HG02763 (cell line): ENCODE results near the gene ALK.

Source experiments
- ATAC-seq: cut with Tn5 transposase; IDR thresholded peaks from one replicate; pipeline ENCODE4 v1.9.1; 2021; ENCODE audit warnings: mild to moderate bottlenecking, moderate library complexity; ENCODE audit not compliant: unreplicated experiment

Gene ALK

DNA sequence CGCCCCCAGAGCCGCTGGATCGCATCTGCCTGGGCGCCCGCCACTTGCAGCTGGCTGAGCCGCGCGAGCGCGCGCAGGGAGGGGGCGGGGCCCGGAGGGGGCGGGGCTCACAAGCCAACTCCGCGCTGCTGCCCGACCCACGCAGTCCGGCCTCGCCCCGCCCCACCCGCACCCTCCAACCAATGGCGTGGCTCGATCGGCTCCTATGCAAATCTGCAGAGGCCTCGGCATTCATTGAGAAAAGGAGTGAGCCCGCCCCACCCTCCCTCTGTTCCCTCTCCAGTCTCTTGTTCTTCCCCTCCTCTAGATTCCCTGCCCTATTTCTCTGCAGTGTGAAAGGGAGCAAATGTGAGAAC lies at the start of gene ALK:
ALK (minus strand) TSS at position 27 of the 356 bp plus-strand sequence. CDS start 927 bp downstream, outside the sequence.
- no peak for ATAC-seq

DNA sequence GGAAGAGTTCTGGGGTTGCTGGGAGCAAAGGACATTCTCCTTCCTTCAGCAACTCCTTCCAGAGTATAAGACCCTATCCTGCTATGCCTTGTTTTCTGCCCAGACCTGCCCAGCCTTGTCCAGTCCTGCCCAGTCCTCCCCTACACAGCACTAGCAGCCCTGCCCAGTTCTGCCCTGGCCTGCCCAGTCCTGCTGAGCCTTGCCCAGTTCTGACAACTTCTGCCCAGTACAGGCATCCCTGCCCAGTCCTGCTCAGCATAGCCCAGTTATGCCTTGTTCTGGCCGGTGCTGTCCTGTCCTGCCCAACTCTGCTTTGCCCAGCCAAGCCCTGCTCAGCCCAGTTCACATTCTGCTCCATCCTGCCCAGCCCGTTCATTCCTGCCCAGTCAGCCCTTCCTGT lies 44.9 kb upstream of the ALK start:
- ATAC-seq = no peak

DNA sequence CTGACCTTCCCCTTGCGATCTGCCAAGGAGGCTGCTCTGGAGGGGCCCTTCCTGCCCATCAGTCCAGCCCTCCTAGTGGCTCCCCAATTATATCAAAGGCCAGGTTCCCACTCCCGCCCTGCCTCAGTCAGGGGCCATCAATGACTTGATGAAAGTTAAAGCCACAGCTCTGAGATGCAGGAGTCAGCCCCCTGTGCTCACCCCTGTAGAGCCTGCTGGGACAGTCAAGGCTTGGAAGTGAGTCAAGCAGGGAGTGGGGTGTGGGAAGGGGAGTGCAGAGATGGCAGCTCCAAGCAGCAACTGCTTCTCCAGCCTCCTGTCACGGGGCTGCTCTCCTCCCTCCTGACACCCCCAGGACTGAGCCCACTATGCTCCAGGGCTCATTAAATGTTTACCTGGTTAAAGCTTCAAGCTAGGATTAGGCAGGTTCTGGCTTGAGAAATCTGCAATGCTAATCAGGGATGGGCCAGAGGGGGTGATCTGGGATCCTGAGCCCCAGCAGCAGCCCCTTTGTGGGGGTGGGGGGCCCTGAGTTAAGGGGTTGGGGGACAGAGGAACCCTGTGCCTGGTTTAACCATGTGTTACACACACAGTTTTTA lies 42.7 kb upstream of the ALK start:
- ATAC-seq = no peak

DNA sequence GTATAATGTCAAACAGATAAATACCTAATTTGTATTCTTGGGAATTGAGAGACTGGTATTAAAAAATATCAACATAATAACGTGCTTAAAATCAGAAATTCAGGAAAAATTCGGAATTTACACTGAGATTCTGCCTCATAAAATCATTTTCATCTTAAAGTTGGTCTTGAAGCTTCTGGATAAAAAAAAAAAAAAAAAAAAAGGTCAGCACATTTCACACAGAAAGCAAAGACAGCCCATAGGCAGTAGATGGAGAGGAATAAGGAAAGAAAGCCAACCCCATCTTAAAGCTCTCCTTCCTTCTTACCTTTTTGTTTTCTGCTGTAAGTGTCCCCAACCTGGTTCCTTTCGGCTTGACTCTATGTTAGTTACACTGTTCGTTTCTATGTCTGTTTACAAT lies 41.5 kb upstream of the ALK start:
- no peak for ATAC-seq

DNA sequence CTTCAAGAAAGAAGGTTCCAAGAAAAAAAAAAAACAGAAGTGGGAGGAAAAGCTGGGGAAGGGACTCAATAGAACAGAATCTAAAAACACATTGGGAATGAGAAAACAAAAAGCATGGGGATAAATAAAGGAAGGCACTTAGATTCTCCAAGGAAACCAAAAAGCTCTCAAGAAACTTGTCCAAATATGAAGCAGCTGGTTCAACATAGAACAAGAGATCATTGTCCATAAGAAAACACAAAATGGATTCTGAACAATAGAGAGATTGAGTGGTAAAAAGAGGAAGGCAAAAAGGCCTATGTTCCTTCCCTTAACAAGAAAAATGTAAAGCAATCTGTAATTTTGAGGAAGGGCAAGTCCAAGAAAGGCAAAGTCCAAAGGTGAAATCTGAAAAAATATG lies 32.9 kb upstream of the ALK start:
- no peak for ATAC-seq

DNA sequence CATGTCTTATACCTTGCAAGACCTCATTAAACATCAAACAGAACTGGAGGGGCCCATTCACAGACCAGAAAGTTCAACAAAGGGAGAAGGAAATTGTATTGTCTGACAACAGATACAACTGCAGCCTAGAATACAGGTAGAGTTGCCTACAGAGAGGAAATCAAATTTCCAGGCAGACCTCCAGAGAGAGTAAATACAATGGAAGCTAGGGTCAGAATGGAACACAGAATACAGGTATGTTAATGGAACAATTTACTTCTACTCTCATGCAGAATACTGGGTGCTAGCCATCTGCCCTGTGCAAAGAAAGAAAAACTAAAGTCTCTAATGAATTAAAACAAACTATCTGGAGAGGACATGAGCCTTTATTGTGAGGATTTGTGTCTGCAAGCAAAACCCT lies 31.6 kb upstream of the ALK start:
- no peak for ATAC-seq

DNA sequence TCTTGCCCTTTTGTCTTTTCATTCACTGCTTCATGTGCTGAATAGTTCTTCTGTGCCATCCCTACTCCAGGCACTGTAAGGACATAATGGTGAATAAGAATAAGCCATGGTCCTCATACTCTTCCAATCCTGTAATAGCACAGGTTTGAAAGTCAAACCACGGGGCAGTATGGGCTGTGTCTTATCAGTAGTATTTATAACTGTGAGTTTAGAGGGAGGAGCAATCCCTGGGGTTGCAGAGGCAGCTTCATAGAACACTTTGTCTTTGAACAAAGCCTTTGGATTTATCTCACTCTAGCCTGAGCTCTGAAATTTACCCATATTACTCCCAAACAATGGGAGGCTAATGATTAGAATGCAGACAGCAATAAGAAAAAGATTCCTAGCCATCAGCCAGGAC lies 30.2 kb upstream of the ALK start:
- ATAC-seq = no peak

DNA sequence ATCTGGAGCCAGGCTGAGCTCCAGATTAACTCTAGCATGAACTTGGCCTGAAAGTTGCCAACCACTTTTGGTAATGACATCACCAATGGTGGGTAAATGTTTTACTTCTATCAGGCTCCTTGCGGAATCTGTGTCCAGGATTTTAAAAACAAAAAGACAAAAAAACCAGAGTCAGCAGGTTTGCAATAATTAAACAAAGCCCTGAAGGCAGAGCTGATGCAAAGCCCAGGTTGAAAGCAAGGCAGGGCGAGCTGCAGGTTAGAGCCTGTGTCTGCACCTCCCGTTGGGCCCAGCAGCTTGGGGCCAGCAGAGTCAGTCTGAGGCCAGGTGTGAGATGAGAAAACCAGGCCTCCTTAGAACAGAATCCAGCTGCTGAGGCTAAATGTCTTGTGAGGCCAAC lies 29.1 kb upstream of the ALK start:
- no peak for ATAC-seq

DNA sequence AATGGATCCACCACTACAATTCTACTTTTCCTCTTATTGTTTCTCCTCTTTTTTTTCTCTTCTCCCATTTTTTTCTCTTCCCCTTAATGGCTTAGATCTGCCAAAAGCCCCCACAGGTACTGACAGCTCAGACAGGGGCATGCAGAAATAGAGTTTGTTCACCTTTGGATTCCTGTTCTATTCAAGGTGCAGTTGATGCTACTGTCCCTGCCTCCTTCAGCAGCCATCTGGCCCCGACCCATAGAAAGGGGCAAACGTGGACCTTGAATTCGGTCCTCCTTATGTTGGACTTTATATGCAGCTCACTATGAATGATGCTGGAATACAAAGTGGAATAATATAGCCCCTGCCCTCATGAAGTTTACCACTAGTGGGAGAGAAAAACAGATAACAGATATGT lies 27.7 kb upstream of the ALK start:
- no peak for ATAC-seq

DNA sequence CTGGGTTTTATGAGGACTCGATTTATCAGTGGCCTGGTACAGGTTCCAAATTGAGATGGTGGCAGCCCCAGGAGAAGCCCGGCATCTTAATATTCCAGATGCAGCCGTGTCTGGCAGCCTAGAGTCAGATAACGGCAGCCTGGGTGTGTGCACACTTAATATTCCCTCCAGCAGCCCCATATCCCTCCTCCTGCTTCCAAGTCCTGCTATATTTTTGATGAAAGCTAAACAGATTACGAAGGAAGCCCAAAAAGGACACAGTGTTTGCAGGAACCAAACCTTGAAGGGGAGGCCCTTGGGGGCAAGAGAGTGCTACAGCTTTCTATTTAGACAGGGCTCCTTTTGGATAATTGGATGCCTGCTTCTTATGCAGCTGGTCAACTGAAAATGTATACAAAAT lies 25.1 kb upstream of the ALK start:
- no peak for ATAC-seq

DNA sequence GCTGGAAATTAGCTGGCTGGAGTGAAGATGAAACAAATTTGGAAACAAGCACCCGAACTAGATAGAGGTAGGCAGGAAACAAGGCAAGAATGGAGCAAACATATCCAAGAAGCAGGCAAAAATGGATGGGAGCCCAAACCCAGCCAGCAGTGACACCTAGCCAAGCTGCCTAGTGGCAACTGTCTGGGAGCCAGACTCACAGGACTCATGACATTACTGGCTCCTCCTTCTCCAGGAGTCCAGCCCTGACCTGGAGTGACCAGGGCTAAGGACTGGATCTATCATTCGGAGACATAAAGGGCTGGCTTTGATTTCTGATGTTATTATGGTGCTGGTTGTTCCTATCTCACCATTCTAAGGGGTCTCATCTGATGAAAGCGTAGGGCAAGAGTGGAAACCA lies 21.3 kb upstream of the ALK start:
- no peak for ATAC-seq

DNA sequence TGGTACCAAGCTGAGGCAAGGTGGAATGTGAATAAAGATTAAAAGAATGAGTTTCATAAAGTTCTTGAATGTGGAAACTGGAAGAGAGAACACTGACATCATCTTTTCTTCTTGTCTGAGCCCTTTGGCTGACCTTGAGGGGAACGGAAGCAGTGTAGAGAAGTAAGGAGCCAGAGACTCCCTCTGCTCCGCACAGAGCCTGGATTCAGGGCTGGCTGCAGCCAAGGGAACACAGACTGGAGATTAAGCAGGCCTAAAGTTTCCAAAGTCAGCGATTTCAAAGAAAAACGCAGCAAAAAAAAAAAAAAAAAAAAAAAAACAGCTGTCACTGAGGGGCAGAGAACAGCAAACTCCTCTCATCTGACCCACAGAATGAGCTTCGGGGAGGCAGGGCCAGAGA lies 19.3 kb upstream of the ALK start:
- ATAC-seq = no peak

DNA sequence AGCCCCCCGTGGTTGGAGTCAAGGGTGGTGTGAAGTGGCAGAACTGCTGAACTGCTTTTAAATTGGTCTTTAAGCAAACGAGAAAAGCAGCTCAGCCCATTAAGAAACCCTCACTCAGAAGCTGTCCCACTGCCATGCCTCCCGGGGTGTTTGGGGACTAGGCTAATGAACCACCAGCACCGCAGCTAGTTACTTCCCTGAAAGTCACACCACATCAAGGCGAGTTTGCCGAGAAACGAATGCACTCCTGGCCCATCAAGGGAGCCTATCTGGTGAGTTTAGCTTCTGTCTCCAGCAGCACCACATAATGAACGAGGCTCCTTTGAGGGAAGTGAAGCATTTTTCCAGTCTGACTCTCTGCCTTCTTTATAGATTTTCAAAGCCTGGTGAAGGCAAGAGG lies 14.6 kb upstream of the ALK start:
- ATAC-seq = no peak

DNA sequence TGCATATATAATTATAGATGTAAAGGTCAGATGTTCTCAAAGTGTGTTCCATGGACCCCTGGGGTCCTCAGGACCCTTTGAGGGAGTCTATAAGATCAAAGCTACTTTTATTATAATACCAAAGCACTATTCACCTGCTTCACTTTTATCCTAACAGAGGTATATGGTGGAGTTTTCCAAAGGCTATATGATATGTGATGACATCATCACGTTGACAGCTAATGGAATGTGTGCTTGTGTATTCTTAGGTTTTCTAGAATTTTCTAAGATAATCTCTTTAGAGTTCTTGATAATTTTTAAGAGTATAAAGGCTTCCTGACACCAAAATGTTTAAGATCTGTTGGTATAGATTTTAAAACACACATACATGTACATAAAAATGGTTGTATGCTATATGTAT lies 10.4 kb upstream of the ALK start:
- ATAC-seq = no peak

DNA sequence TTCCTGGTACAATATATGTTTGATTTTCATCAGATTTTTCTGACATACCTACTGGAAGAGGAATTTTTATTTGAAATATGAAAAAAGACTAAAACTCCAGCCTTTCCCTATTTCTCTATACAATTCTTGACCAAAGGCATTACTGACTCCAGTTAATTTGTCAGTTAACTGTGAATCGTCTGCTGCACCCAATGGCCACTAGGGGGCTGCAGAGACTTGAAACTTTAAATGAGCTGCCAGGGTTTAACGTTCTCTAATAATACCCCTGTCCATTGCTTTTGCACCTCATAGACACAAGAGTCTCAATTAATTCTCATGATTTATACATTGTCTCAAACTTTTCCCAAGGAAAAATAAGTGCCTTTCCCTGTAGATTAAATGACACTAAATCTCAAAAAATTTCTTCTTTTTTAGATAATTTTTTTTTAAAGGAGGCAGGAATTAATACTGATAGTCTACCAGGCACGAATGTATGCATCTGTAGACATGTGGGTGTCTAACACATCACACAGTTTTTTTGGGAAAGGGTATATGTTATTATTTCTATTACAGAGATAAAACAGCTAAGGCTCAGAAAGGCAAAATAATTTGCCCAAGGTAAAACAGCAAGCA lies 1.8 kb upstream of the ALK start:
- peak; percentile 63 for ATAC-seq

DNA sequence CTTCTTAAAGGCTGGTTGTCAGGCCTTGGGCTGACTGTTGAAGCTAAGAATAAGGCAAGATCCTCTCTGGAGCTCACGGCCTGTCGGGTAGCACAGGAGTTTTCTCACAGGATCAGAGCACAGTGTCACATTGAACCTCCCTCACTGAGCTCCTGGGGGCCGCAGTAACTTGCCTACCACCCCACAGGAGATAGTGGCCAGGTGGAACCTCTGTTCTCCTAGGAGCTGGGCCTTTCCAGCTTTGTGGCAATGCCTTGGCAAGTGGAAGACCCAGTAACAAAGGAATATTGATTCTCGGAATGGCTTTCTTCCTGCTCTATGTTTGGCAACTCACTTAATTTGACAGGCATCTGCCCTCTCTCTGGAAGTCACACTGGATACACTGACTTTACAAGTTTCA lies 1.2 kb upstream of the ALK start:
- ATAC-seq = no peak

DNA sequence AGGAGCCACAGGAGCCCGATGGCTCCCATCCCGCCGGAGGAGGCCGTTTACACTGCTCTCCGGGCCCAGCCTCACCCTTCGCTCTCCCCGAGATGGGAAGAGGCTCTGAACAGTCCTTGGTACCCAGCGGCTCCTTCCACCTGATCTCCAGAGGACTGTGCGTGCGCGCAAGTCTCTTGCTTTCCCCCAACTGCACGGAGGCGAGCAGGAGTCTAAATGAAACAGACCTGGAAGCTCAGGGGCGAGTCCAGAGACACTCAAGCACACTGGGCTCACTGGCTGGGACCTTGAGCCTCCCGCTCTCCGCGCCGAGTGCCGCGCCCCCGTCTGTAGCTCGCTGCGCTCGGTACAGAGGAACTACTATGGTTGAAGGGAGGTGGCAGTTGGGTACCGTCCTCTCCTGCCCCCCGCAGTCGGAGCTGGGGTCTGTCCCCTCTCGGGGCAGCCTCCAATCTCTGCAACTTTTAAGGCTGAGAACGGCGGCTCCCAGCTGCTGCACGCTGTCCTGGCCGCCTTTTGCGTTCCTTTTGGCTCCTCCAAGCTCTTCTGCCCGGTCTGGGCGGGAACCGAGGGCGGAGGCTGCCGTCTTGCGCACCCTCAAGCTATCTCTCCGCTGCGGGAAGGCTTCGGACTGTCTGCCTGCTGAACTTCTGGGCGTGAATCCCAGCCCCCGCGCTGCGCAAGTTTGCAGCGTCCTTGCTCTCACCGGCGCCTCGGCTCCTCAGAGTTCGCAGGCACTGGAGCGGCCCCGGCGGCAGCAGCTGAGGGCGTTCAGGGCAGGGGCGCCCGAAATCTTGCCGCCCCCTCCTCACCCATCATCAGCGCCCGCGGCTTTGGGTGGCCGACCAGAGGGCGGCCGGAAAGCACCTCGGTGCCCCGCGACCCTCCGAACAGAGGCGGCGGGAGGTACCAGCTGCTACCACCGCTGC lies 491 bp downstream of the ALK start:
- ATAC-seq = no peak

DNA sequence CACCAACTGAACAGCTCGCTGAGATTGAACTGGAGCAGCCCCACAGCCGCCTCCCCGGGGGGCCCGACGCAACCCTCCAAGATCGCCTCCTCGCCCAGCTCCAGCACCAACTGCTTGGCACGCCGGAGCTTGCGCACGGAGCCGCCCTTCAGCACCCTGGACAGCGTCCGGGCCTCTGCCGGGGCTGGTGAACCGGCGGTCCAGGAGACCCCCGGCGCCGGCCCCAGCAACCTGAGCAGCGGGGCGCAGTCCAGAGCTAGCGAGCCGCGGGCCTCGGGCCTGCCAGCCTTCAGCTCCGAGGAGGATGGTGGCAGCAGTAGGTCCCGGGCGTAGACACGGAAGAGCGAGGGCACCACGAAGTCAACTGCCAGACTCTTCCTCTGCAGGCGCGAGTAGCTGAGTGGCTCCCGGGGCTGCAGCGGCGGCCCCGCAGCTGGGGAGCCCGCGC lies 1.2 kb downstream of the ALK start:
- no peak for ATAC-seq

DNA sequence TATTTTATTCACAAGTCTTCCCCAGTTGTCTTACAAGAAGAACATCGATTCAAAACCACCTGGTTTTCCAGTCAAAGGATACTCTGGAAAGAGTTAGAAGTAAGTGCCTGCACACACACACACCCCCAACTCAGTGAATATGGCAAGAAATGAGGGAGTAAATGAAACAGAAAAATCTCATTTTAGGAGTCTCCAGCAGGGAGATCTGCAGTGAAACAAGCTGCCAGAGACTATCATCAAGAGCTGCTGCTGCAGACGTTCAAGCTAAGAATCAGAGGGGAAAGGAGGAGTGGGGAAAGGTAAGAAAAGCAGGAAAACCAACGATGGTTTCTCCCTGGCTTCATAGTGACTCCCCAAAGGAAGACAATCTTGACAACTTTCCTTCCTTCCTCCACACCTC lies 2.4 kb downstream of the ALK start:
- no peak for ATAC-seq

DNA sequence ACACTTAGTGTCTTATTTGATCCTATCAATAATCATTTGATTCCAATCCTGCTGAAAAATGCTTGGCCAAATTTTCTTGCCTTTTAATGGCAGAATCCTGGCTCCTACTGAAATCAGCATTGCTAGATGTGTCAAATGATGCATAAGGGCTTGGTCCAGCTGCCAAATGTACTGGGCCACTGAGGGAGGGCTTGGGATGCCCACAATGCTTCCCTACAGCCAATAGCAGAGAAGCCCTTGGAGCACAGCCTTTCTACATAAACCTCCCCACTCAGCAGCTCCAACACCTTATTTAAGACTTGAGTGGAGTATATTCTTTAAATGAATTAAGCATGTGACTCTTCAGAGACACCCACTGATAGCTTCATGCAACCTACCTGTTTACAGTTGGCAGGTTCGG lies 3.6 kb downstream of the ALK start:
- no peak for ATAC-seq

DNA sequence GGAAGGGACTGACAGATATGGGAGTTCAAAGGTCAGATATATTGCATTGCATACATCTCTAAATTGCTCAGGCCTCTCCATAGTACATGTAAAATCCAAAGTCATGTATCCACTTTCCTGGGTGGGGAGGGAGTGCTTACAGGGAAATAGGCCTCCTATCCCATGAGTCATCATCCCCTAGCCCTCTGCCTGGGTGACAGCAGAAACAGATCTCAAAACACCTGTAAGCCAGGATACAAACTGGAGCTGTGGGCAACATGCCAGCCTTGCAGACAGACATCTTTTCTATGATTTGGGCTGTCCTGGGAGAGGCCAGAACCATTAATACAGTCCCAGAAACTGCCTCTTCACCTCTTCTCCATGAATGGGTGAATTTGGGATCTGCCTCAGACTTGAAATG lies 4.8 kb downstream of the ALK start:
- ATAC-seq = no peak

DNA sequence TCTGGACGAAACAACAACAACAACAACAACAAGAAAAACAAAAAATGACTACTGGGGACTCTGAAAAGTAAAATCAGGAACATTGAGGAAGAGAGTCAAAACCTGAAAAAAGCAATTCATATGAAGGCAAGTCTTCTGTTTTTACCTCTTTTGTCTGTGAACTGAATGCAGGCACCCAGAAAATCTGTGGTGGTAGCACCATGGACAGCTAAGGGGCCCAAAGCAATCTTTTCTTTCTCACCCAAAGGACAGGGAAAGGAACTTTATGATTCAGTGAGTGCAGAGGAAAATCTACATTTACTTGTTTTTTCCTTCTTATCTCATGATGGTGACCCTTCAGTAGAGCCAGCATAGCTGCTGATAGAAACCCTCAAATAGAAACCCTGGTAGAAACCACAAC lies 10.4 kb downstream of the ALK start:
- ATAC-seq = no peak
